HG03442 (cell line): ENCODE measurements around the gene GPC5.

Experiments used
- ATAC-seq: cut with Tn5 transposase; IDR thresholded peaks from one replicate; pipeline ENCODE4 v1.9.1; 2021; ENCODE audit warnings: mild to moderate bottlenecking, moderate library complexity; ENCODE audit not compliant: unreplicated experiment

Gene GPC5

DNA sequence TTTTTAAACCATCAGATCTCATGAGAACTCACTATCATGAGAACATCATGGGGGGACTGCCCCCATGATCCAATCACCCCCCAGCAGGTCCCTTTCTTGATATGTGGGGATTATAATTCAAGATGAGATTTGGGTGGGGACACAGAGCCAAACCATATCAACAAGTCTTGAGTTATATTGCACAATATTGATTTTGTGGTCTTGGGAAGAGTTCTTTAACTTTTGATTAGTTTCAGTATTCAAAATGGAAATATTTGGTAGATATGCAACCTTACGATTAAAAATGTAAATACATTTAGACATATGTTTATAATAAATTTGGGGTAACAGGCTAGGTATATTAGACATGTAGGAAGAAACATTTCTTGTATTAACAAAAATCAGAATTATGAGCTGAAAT, 188.2 kb downstream of the GPC5 start:
- no peak for ATAC-seq

DNA sequence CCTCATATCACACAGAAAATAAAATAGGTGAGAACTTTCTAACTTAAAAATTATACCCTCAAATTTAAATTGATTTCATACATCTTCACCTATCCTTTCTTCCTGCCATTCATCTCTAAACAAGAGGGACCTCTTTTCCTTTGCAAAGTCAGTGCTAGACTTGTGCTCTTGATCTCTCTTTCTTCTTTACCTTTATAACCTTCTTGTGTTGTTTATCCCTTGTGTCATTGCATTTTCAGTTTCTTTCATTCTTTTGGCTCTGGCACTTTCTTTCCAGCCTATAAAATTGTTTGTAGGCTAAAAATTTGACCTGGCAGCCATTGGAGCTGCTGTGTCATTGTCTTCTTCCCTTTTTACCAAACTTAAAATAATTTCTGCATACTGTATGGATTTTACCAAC, 190.1 kb downstream of the GPC5 start:
- ATAC-seq: no peak

DNA sequence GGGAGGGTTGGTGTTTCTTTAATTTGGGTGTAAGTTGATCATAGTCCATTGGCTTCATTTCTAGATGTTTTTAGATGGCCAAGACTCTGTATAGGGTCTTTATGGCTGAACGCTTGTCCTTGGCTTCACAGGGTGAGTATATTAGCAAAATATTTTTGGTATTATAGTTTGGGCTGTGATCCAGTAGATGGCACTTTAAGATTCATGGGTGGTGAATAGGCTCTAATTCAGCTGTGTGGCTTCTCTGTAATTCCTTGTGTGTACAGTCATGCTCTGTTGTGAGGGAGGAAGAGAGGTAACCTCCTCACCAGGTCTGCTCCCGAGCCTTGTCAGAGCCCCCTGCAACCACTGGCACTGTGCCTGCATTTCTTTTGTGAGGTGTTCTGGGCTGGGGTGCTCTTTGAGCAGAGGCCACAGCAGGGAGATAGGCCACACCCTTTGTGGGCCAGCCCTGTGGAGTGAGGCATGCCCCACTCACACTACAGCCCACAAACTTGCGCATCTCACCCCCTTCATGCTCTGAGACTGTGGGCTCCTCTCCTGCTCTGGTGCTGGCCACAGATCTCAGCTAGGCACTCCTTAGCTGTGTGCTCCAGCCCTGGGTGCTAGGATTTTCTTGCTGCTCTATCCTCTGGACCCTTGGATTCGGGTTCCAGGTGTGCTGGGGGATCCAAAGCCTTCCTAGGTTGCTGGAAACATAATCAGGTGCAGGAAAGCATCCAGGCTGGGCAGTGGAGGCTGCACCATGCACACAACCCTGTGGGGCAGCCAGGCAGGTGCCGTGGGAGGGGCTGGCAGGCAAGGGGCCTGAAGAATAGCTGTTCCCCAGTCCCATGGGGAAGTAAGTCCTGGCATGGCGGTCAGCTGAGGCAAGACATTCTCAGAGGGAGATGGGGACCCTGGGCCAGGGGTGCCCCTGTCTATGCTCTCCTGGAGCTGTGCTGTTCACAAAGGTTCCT, 193.9 kb downstream of the GPC5 start:
- no peak for ATAC-seq

DNA sequence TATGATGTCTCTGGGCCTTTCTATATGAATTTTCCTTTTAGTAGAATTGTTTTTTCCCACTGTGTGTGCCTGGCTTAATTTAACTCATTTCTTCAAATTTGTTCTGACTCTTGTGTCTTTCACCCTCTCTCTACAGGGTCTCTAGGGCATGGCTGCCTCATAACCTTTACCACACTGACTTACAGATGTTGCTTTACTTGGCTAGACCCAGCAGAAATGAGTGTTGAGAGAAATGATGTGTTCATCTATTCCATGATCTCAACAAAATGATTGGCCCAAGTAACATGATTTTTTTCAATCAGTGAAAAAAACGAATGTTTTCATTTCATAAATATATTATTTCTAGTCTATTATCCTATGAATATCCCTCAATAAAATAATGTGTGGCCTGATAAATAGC, 195.0 kb downstream of the GPC5 start:
- no peak for ATAC-seq

DNA sequence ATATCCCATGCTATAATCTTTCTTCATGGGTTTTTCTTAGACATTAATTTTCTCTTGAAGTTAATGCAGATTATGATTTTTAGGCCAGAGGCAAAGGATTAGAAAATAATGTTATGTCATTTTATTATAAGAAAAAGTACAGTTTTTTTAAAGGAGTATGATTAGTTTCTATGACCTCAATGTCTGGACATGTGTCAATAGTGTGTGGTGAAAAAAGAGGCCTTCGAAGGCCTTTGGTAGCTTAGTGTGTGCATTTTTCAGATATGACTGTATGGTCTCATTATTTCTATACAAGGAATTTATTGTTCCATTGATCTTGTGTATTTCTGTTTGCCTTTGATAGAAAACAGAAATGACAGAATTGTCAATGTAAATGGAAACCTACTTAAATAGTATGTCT, 195.6 kb downstream of the GPC5 start:
- no peak for ATAC-seq

DNA sequence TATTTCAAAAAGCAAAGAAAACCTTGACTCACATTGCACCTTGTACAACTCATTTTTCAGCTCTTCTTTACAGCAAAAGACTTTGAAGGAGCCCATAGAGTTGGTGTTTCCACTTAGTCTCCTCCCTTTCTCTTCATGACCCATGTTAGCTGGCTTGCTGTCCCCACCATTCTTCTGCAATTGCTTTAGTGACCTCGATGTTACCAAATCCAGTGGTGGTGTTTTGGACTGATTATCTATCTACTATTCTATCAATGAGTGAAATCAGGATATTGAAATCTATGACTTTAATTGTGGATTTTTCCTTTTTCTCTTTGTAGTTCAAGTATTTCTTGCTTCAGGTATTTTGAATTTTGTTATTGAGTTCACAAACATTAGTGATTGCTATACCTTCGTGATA, 197.3 kb downstream of the GPC5 start:
- no peak for ATAC-seq

DNA sequence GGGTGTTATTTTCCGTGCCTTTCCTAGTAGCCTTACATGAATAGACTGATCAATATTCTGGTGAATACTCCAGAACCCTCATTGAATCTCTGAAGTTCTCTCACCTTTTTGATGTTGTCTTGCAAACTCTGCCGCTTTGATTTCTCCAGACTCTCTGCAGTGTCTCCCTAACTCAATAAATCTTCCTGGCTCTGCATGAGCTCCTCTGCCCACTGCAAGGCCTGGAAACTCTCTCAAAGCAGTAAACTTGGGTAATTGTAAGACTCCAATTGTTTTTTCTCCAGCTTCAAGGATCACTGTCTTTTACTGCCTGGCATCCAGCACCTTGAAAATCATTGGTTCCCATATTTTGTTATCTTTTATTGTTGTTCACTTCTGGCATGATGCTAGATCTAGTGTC, 198.4 kb downstream of the GPC5 start:
- ATAC-seq: no peak

DNA sequence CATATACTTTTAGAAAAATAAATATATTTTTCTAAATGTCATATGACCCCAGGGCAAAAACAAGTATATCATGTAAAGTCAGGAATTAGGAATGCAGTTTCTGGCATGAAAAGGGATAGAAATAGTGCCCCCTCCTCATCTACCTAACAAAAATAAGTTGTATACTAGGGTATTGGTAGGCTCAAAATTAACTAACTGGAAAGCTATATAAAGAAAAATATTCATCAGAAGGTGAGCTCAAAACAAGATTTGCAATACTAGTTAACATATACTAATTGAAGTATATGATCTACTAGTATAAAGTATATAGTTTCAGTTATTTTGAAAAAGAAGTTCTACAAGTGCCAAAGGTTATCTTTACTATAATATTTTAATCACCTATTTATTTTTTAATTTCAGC, 200.2 kb downstream of the GPC5 start:
- ATAC-seq: no peak

DNA sequence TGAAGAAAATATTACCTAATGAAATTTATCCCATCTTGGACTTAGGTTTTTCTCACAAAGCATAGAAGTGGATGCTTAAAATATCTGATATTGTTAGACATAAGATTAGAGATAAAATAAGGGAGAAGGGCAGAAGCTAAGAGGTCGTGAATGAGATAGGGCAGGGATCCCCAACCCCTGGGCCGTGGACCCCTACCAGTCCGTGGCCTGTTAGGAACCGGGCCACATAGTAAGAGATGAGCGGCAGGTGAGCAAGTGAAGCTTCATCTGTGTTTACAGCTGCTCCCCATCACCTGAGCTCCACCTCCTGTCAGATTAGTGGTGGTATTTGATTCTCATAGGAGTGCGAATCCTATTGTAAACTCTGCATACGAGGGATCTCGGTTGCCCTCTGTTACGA, 202.9 kb downstream of the GPC5 start:
- no peak for ATAC-seq

DNA sequence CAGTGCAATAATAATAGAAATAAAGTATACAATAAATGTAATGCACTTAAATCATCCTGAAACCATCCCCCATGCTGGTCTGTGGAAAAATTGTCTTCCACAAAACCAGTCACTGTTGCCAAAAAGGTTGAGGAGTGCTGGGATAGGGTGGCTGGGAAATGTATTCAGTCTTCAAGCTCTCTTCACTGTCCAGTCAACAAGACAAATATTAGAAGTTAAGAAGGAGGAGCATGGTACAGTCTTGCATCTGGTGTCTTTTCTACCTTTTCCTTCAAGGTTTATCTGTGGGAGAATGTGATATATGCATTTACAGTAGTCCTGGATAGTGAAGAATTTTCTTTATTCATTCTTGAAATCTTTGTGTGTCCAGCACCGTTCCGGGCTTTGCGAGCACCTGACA, 203.4 kb downstream of the GPC5 start:
- ATAC-seq: no peak

DNA sequence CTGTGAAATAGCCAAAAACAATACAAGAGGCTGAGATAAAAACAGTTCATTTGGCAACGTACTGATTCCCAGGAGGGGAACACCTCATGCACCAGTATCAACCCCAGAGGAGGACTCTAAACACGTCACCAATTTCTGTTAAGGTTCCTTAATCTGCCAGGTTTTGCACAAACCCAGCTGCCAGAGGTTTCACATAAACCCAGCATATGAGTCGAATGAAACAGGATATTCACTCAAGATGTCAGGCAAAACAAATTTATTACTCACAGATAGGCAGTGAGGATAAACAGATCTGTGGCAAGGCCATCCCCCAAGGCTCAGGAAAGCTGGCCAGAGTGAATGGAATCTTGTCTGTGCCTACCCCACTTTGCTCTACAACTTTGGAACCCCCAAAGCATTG, 210.9 kb downstream of the GPC5 start:
- no peak for ATAC-seq

DNA sequence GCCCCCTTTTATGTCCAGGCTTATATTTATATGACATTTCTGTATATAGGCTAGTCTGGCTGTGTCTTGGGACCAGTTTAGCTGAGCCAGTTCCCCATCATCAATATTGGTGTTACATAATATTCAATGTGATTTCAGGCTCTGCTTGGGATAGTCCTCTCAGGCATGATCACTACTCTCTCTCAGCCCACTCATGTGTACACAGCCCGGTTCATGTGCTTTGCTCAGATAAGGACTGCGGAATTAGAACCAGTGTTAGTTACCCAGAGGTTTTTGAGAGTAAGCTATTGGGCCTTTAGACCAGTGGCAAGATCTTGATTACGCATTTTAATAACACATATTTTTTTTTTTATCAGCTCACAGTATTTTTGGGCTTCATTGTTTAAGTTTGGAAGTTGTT, 219.9 kb downstream of the GPC5 start:
- ATAC-seq: no peak

DNA sequence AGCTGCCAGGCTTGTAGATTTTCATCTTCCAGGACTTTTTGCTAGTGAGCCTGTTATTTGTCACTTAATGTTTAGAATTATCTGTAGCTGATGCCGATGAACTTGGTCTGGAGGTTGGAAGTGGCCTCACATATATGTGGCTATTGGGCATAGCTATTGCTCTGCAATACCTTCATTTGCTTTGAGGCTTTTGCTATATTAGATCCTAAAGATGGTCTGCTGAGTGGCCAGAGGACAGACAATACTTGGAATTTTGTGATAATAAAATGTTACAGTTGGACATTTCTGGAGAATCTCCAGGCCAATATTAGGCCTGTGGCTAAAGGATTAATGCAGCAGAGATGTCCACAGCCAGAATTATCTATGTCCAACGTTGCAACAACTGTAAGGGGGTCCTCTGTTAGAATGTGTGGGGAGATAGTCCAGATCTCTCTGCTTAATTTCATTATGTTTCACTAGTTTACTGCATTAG, 222.3 kb downstream of the GPC5 start:
- no peak for ATAC-seq

DNA sequence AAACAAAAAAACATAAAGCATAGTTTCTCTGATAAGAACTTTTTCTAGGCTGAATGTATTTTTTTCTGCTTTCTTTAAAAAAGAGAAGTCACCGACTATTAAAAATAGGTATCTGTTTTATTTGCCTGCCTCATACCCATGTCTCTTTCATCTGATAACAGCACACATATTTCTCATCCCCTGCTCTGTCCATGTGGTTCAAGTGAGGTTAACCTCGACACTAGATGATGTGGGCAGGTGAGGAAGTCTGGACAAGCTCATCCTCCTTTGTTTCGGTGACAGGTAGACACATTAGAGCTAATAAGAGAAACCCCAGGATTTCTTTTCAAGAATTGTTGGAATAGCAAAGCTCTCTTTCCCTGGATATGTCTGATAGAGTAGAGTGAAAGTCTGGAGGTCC, 222.7 kb downstream of the GPC5 start:
- ATAC-seq: no peak

DNA sequence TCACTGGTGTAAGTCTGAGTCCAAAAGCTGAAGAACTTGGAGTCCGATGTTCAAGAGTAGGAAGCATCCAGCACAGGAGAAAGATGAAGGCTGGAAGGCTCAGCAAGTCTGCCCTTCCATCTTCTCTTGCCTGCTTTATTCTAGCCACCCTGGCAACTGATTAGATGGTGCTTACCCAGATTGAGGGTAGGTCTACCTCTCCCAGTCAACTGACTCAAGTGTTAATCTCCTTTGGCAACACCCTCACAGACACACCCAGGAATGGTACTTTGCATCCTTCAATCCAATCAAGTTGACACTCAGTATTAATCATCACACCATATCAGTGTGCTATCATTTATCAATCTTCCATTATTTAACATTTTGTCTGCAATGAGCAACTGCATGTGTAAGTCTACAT, 223.5 kb downstream of the GPC5 start:
- ATAC-seq: no peak

DNA sequence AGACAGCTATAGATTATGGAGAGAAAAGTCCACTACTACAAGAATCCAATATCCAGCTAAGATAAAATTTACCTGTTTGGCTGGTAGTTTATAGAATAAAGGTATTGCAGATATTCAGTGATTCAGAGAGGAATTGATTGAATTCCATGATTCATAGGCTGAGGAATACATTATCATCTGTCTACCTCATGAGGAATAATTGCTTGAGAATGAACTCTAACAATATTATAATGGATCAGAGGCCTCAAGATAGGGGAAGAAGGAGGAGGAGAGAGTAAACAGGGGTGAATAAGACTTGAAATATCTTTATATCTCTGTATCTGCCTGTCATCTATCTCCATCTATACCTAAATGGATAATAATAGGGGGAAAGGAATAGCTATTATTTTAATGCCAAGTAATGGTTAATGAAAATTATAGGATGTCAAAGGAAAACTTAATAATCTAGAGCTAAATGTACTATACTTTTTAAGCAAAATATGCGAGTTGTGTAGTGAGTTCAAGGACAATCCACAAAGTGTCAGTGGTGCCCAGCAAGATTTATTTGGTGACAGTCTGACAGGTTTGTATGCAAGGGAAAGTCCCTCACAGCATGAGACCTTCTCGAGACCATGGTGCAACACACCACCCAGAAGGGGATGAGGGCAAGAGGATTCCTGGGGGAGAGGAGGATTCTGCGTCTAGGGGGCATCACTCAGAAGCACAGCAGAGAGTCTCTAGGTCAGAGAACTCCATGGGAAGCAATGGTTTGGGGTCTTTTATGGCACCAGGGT, 224.5 kb downstream of the GPC5 start:
- ATAC-seq: no peak

DNA sequence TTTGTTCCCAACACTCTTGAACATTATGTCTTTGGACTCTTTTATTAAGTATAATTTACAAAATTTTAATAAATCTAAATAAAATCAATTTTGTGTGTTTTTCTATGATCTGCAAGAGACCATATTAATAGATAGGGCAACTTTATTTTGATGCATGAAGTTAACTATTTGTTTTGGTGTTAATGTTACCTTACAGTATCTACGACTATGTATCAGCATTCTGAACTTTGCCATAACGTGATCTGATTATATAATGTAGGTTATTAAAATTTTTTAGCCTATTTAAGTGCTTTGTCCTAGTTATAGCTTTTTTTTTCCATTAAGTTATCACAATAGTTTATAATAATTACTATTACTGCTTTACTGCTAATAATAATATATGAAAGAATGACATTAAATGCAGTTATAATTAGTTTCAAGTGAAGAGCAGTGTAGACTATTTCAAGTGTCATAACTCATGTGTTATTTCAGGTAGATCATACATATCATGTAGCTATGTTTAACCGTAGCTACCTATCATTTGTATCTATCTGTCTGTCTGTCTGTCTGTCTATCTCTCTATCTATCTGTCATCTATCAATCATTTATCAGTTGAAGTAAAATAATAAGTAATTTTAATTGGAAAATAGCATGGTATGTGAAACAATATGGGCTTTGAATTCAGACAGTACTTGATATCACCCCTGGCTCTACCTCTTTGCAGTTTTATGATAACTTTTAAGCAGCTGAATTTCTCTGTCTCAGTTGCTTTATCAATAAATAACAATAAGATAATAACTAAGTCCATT, 229.7 kb downstream of the GPC5 start:
- no peak for ATAC-seq

DNA sequence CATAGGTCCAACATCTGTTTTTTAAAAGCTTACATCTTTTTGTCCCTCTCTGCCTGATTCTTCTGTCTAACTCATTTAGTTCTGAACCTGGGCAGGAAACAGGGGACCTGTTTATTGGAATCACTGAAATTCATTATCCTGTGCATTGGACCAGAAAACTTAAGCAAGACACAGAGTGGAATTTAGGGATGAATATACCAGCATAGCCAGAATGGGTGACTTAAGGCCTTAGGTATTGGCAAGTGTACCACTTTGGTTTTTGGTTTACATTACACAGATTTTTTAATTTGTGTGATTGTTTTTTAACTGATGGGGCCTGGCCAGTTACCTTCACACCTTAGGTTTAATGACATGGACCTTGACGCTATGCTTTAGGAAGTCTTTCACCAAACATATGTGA, 232.5 kb downstream of the GPC5 start:
- ATAC-seq: no peak

DNA sequence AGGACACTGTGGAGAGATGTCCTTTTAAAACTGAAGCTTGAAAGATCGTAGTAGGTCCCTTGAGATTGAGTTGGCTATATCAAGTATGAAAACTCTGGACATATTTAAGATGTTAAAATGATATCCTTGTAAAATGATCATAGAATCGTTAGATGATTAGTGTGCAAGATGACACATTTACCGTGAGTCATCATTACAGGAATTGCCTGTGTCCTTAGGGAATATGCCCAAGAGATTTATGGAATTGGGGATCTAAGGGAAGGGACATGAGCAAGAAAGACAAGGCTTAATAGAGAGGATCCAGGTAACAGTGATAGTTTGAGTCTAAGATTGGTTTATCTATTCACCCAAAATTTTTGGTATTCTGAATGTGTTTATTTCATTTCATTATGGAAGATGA, 233.7 kb downstream of the GPC5 start:
- no peak for ATAC-seq

DNA sequence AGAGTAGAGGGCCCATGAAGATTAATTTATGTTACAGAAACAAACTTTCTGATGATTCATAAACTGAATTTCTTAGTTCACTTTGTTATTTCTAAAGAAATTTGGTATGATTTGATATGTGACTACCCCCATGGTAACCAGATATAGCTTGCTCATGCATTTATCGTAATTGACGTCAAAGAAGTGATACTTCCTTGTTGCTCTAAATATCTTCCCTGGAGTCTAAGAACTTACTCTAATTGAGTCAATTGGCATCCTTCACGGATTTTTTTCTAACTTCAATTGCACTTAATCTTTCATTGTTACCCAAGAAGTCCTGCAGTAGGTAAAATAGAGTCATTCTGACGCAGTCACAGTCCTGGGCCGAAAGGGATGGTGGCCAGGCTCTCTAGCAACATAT, 240.9 kb downstream of the GPC5 start:
- ATAC-seq: no peak

DNA sequence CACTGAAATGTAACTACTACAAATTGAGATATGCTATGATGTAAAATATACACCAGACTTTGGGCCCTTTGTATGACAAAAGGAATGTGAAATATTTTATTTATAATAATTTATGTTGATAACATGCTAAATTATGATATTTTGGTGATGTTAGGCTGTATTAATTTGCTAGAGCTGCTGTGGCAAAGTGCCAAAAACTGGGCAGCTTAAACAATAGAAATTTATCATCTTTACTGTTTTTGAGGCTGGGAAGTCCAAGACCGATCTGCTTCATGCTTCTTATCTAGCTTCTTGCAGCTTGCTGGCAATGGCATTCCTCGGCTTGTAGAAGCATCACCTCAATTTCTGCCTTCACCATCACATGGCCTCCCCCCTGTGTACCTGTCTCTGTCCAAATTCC, 245.0 kb downstream of the GPC5 start:
- ATAC-seq: no peak
